Natural killer cell (primary cell): ENCODE data around the gene UBE2G2. TPM values are rescaled to one million over a fixed set of nuclear protein-coding genes. Genes with fewer than 3 reads are reported as not detected.

Source experiments
- ATAC-seq, 3 donors: fragments of 150-1000 bp in 2 of 3; fragments of 200-7000 bp in 1 of 3; cut with Tn5 transposase; 1 replicate in 1 of 3; 2 replicates in 2 of 3; pipeline ENCODE4 v1.10.0; 2021; ENCODE audit warnings: mild to moderate bottlenecking in 2 of 3, moderate library complexity in 2 of 3
- DNase-seq, 2 donors: peaks; one replicate each; pipeline versions ENCODE4 v3.0.0 to v3.0.0-alpha.2; 2013 to 2021; ENCODE audit warnings: mixed read lengths in 1 of 2
- H3K27ac ChIP-seq: one replicate; pipeline ENCODE4 v1.5.1; 2013; ENCODE audit warnings: mild to moderate bottlenecking, low read length
- H3K27me3 ChIP-seq: one replicate; pipeline ENCODE4 v1.6.1; 2013; ENCODE audit warnings: low read length; ENCODE audit not compliant: control insufficient read depth, insufficient read depth
- H3K36me3 ChIP-seq: one replicate; pipeline ENCODE4 v1.6.1; 2013; ENCODE audit warnings: low read length; ENCODE audit not compliant: control insufficient read depth, insufficient read depth
- H3K4me1 ChIP-seq: one replicate; pipeline ENCODE4 v1.6.1; 2013; ENCODE audit warnings: low read length; ENCODE audit not compliant: control insufficient read depth, insufficient read depth
- H3K4me3 ChIP-seq: one replicate; pipeline ENCODE4 v1.5.1; 2013; ENCODE audit warnings: low read length
- H3K9me3 ChIP-seq: one replicate; pipeline ENCODE4 v1.6.1; 2013; ENCODE audit warnings: low read length; ENCODE audit not compliant: control insufficient read depth, insufficient read depth
- H3K27ac Mint-ChIP-seq, 2 donors: one replicate each; pipeline ENCODE4 v1.8.0; 2022; ENCODE audit warnings: mild to moderate bottlenecking in 2 of 2, mixed read lengths in 2 of 2, moderate library complexity in 1 of 2
- H3K27me3 Mint-ChIP-seq, 2 donors: one replicate each; pipeline ENCODE4 v1.8.0; 2022; ENCODE audit warnings: low read depth in 2 of 2, mixed read lengths in 2 of 2
- H3K36me3 Mint-ChIP-seq: one replicate; pipeline ENCODE4 v1.8.0; 2022; ENCODE audit warnings: mixed read lengths
- H3K4me1 Mint-ChIP-seq, 2 donors: one replicate each; pipeline ENCODE4 v1.8.0; 2022; ENCODE audit warnings: mixed read lengths in 2 of 2
- H3K4me3 Mint-ChIP-seq: one replicate; pipeline ENCODE4 v1.8.0; 2022; ENCODE audit warnings: mild to moderate bottlenecking, moderate library complexity, mixed read lengths
- H3K9me3 Mint-ChIP-seq, 2 donors: one replicate each; pipeline ENCODE4 v1.8.0; 2022; ENCODE audit warnings: mixed read lengths in 2 of 2
- CTCF ChIP-seq: fragments of 200-600 bp; IDR thresholded peaks from one replicate; pipeline ENCODE4 v1.8.0; 2022; ENCODE audit warnings: antibody characterized with exemption
- WGBS: methylation state at CpG from one replicate; pipeline ENCODE4 v1.1.7; 2013; ENCODE audit warnings: missing lambda C conversion rate; ENCODE audit not compliant: insufficient coverage; 5-methylcytosine and 5-hydroxymethylcytosine counted together
- intact Hi-C: fragments of 100-400 bp; cut with micrococcal nuclease; formaldehyde crosslinking; loops from one replicate; pipeline ENCODE4 v1.14.2; 2022
- total RNA-seq, 4 donors: library from RNA; stranded (reverse); fragments of 120-200 nt in 1 of 4; gene quantifications; one replicate each; pipeline versions ENCODE4 v1.2.3 to v1.2.4, GENCODE V29; 2013 to 2022

UBE2G2 gene
- total RNA-seq, 3 donors from 2014 or later (not counting 1 experiment from before 2014, with no cell fraction given) = 89.1 to 109 (median 107) TPM

GRCh38 chr21:44844256-44844655 lies 42.6 kb upstream of the UBE2G2 start:
- ATAC-seq = no peak

GRCh38 chr21:44842721-44843445 lies 41.3 kb upstream of the UBE2G2 start:
- Histone ChIP-seq H3K4me1 (peaks cover 18% of the 10 kb centered on the region), H3K9me3 (no peaks in the 10 kb centered on the region), H3K27ac (no peak overlapping the region), H3K4me3 (no peak overlapping the region), H3K27me3 (no peaks in the 10 kb centered on the region), H3K36me3 (no peaks in the 10 kb centered on the region)
- intact Hi-C loops = no loop called here
- ATAC-seq (no peak), DNase-seq (no peak)
- WGBS = 87% methylated on average over 21 of the region's 23 CpGs
- Mint-ChIP-seq H3K4me3 (no peak overlapping the region), H3K27ac (no peak overlapping the region), H3K36me3 (no peaks in the 10 kb centered on the region), H3K27me3 (peaks cover 3 to 9% of the 10 kb centered on the region in 2 donors), H3K4me1 (peaks cover 7 to 18% of the 10 kb centered on the region in 2 donors), H3K9me3 (no peaks in the 10 kb centered on the region)
- TF ChIP-seq CTCF = no peak

More at GRCh38 chr21:44844256-44844655, 42.6 kb upstream of the UBE2G2 start:
- intact Hi-C loops = no loop called here
- no peak for TF ChIP-seq CTCF
- DNase-seq = no peak
- Mint-ChIP-seq H3K27me3 (peaks cover 3 to 9% of the 10 kb centered on the region in 2 donors), H3K4me3 (no peak overlapping the region), H3K9me3 (no peaks in the 10 kb centered on the region), H3K4me1 (peaks cover 7 to 18% of the 10 kb centered on the region in 2 donors), H3K27ac (no peak overlapping the region), H3K36me3 (no peaks in the 10 kb centered on the region)
- H3K27me3 ChIP-seq = no peaks in the 10 kb centered on the region
- 87% methylated on average over 16 of the region's 16 CpGs for WGBS
- H3K9me3 ChIP-seq = no peaks in the 10 kb centered on the region
- no peak overlapping the region for H3K27ac ChIP-seq
- no peak overlapping the region for H3K4me3 ChIP-seq
- H3K4me1 ChIP-seq = peaks cover 18% of the 10 kb centered on the region
- peaks cover 7% of the 10 kb centered on the region for H3K36me3 ChIP-seq

GRCh38 chr21:44842087-44842486 lies 40.5 kb upstream of the UBE2G2 start:
- intact Hi-C loops = no loop called here
- no peak overlapping the region for H3K27ac Mint-ChIP-seq
- no peak for TF ChIP-seq CTCF
- H3K36me3 Mint-ChIP-seq = no peaks in the 10 kb centered on the region
- peaks cover 7 to 14% of the 10 kb centered on the region in 2 donors for H3K4me1 Mint-ChIP-seq
- Histone ChIP-seq H3K27me3 (no peaks in the 10 kb centered on the region), H3K36me3 (no peaks in the 10 kb centered on the region), H3K27ac (no peak overlapping the region), H3K9me3 (no peaks in the 10 kb centered on the region), H3K4me1 (peaks cover 18% of the 10 kb centered on the region), H3K4me3 (no peak overlapping the region)
- H3K9me3 Mint-ChIP-seq = no peaks in the 10 kb centered on the region
- ATAC-seq (no peak), DNase-seq (no peak)
- H3K4me3 Mint-ChIP-seq = no peak overlapping the region
- 82% methylated on average over 10 of the region's 10 CpGs for WGBS
- H3K27me3 Mint-ChIP-seq = peaks cover 3 to 9% of the 10 kb centered on the region in 2 donors

GRCh38 chr21:44840771-44841170 lies 39.2 kb upstream of the UBE2G2 start:
- Histone ChIP-seq H3K4me3 (no peak overlapping the region), H3K27ac (no peak overlapping the region), H3K27me3 (no peaks in the 10 kb centered on the region), H3K36me3 (no peaks in the 10 kb centered on the region), H3K9me3 (no peaks in the 10 kb centered on the region), H3K4me1 (peaks cover 7% of the 10 kb centered on the region)
- Mint-ChIP-seq H3K9me3 (no peaks in the 10 kb centered on the region), H3K4me1 (peaks cover 0 to 5% of the 10 kb centered on the region in 2 donors), H3K27me3 (peaks cover 3 to 9% of the 10 kb centered on the region in 2 donors), H3K4me3 (no peak overlapping the region), H3K27ac (no peak overlapping the region), H3K36me3 (no peaks in the 10 kb centered on the region)
- ATAC-seq (no peak), DNase-seq (no peak)
- TF ChIP-seq CTCF = no peak
- intact Hi-C loops = no loop called here
- WGBS = 89% methylated on average over 11 of the region's 11 CpGs
